ENCODE measurements around the gene SEC31A.

GRCh38 chr4:82797405-82798111 is 93.4 kb downstream of the SEC31A start:
- TF ChIP-seq CTCF (IDR thresholded peaks at IDR 0.05) (no peak), POLR2A (IDR thresholded peaks at IDR 0.05) (no peak)

All from adrenal gland (tissue), 5 donors.